HepG2 (cell line): ENCODE results near the gene SERINC4. TPM values are rescaled to one million over a fixed set of nuclear protein-coding genes. Genes with fewer than 3 reads are reported as not detected.

Source experiments
- ATF7-NPFF ChIP-seq: sonication (generic); formaldehyde crosslinking; IDR thresholded peaks from 2 replicates; pipeline ENCODE4 v1.8.1; 2023; ENCODE audit warnings: mild to moderate bottlenecking, low read depth, missing genetic modification reagents, moderate library complexity
- DMTF1 ChIP-seq: sonication (generic); formaldehyde crosslinking; IDR thresholded peaks from 2 replicates; pipeline ENCODE4 v1.4.0; 2020; ENCODE audit warnings: mild to moderate bottlenecking, missing genetic modification reagents
- ESRRA ChIP-seq: sonication (generic); formaldehyde crosslinking; IDR thresholded peaks from 2 replicates; pipeline ENCODE4 v1.5.1; 2020; ENCODE audit warnings: mild to moderate bottlenecking, low read depth, missing genetic modification reagents
- FOXK2 ChIP-seq: fragments of 450-650 bp; IDR thresholded peaks from 2 replicates; pipeline ENCODE4 v1.6.1; 2016
- GATAD1 ChIP-seq: IDR thresholded peaks from 2 replicates; pipeline ENCODE4 v1.6.1; 2016; ENCODE audit warnings: missing genetic modification reagents, missing compliant biosample characterization
- JDP2 ChIP-seq: sonication (generic); formaldehyde crosslinking; IDR thresholded peaks from 2 replicates; pipeline ENCODE4 v1.8.1; 2022; ENCODE audit warnings: missing genetic modification reagents, borderline replicate concordance
- RXRA ChIP-seq: sonication (generic); formaldehyde crosslinking; IDR thresholded peaks from 2 replicates; pipeline ENCODE4 v1.5.1; 2020; ENCODE audit warnings: missing genetic modification reagents
- SMAD9 ChIP-seq: sonication (generic); formaldehyde crosslinking; IDR thresholded peaks from 2 replicates; pipeline ENCODE4 v1.5.1; 2020; ENCODE audit warnings: mild to moderate bottlenecking, missing genetic modification reagents
- SRY ChIP-seq: sonication (generic); formaldehyde crosslinking; IDR thresholded peaks from 2 replicates; pipeline ENCODE4 v1.8.0; 2022; ENCODE audit warnings: mild to moderate bottlenecking, missing genetic modification reagents
- TCF7L2 ChIP-seq: IDR thresholded peaks from 2 replicates; pipeline ENCODE4 v1.6.1; 2011; ENCODE audit warnings: mild to moderate bottlenecking, low read depth, low read length, moderate library complexity
- ZBTB37 ChIP-seq: sonication (generic); formaldehyde crosslinking; IDR thresholded peaks from 2 replicates; pipeline ENCODE4 v1.4.0; 2020; ENCODE audit warnings: mild to moderate bottlenecking, missing genetic modification reagents
- ZBTB43 ChIP-seq: sonication (generic); formaldehyde crosslinking; conservative IDR thresholded peaks from 2 replicates; pipeline ENCODE4 v1.4.0; 2020; ENCODE audit warnings: missing genetic modification reagents
- ZFP36 ChIP-seq: fragments of 150-350 bp; IDR thresholded peaks from 2 replicates; pipeline ENCODE4 v1.6.1; 2018; ENCODE audit warnings: borderline replicate concordance, low read length, low read depth; ENCODE audit not compliant: partially characterized antibody
- ZFP90 ChIP-seq: sonication (generic); formaldehyde crosslinking; IDR thresholded peaks from 2 replicates; pipeline ENCODE4 v1.8.0; 2022; ENCODE audit warnings: missing genetic modification reagents, mild to moderate bottlenecking, inconsistent platforms, borderline replicate concordance
- ZFX ChIP-seq: sonication (generic); formaldehyde crosslinking; IDR thresholded peaks from 2 replicates; pipeline ENCODE4 v1.4.0; 2020; ENCODE audit warnings: mild to moderate bottlenecking, low read depth, missing genetic modification reagents, moderate library complexity
- ZFYVE20 ChIP-seq: sonication (generic); formaldehyde crosslinking; IDR thresholded peaks from 2 replicates; pipeline ENCODE4 v1.8.0; 2023; ENCODE audit warnings: low read depth, mild to moderate bottlenecking, moderate library complexity, missing genetic modification reagents, borderline replicate concordance
- ZNF160 ChIP-seq: sonication (generic); formaldehyde crosslinking; IDR thresholded peaks from 2 replicates; pipeline ENCODE4 v1.8.0; 2022; ENCODE audit warnings: mild to moderate bottlenecking, inconsistent platforms, missing genetic modification reagents
- ZNF180 ChIP-seq: sonication (generic); formaldehyde crosslinking; IDR thresholded peaks from 2 replicates; pipeline ENCODE4 v1.4.0; 2020; ENCODE audit warnings: low read depth, missing genetic modification reagents, borderline replicate concordance
- ZNF234 ChIP-seq: sonication (generic); formaldehyde crosslinking; conservative IDR thresholded peaks from 2 replicates; pipeline ENCODE4 v1.5.1; 2020; ENCODE audit warnings: mild to moderate bottlenecking, missing genetic modification reagents
- ZNF263 ChIP-seq: sonication (generic); formaldehyde crosslinking; IDR thresholded peaks from 2 replicates; pipeline ENCODE4 v1.4.0; 2020; ENCODE audit warnings: missing genetic modification reagents
- ZNF382 ChIP-seq: sonication (generic); formaldehyde crosslinking; IDR thresholded peaks from 2 replicates; pipeline ENCODE4 v1.5.0; 2020; ENCODE audit warnings: missing genetic modification reagents, mild to moderate bottlenecking, borderline replicate concordance
- ZNF605 ChIP-seq: sonication (generic); formaldehyde crosslinking; IDR thresholded peaks from 2 replicates; pipeline ENCODE4 v1.8.0; 2022; ENCODE audit warnings: mild to moderate bottlenecking, missing genetic modification reagents
- ZNF616 ChIP-seq: sonication (generic); formaldehyde crosslinking; IDR thresholded peaks from 2 replicates; pipeline ENCODE4 v1.5.0; 2020; ENCODE audit warnings: low read depth, mild to moderate bottlenecking, missing genetic modification reagents
- ZNF839 ChIP-seq: sonication (generic); formaldehyde crosslinking; IDR thresholded peaks from 2 replicates; pipeline ENCODE4 v1.4.0; 2020; ENCODE audit warnings: missing genetic modification reagents, mild to moderate bottlenecking, borderline replicate concordance
- ZSCAN25 ChIP-seq: sonication (generic); formaldehyde crosslinking; IDR thresholded peaks from 2 replicates; pipeline ENCODE4 v1.8.0; 2022; ENCODE audit warnings: mild to moderate bottlenecking, missing genetic modification reagents
- ZSCAN29 ChIP-seq: sonication (generic); formaldehyde crosslinking; conservative IDR thresholded peaks from 2 replicates; pipeline ENCODE4 v1.4.0; 2020; ENCODE audit warnings: mild to moderate bottlenecking, missing genetic modification reagents
- polyA plus RNA-seq, 8 experiments: library from polyadenylated mRNA; depleted of rRNA in 3 of 8; stranded (reverse) in 7 of 8; unstranded in 1 of 8; fragments of >200 nt; fragmentation: Illumina TruSeq in 4 of 8; extraction: Trizol in 4 of 8; gene quantifications; 2 replicates each; pipeline versions ENCODE4 v1.2.1 to v1.2.3, GENCODE V29; 2011 to 2016; ENCODE audit warnings: low read depth in 4 of 8, missing spikeins in 1 of 8, mixed read lengths in 1 of 8; ENCODE audit not compliant: insufficient read depth in 1 of 8
- total RNA-seq, 5 experiments: library from RNA; depleted of rRNA; stranded (reverse); fragments of >200 nt; fragmentation: Illumina TruSeq; extraction: Trizol; gene quantifications; 2 replicates each; pipeline ENCODE4 v1.2.3, GENCODE V29; 2016; ENCODE audit warnings: low read depth in 1 of 5

The SERINC4 gene
- total and polyA plus RNA-seq, 2 of the 13 experiments (the other 11 are each of a cell fraction or from before 2014, with no cell fraction given), result not detected

- TF ChIP-seq ZBTB37 (CRISPR knock-in tag) (no peak), ZNF180 (no peak), ZSCAN29 (CRISPR knock-in tag) (no peak), ZNF605 (0 out of 2 replicates have a peak, but pooled peaks have one; percentile 33), SMAD9 (CRISPR knock-in tag) (no peak), ZNF234 (CRISPR knock-in tag) (no peak), ZFP90 (CRISPR knock-in tag) (no peak), SRY (CRISPR knock-in tag) (no peak), ZFX (CRISPR knock-in tag) (peak; percentile 44; the same call in 1 of the 2 replicates), ZFYVE20 (CRISPR knock-in tag) (no peak), ZNF382 (CRISPR knock-in tag) (no peak), ZNF160 (CRISPR knock-in tag) (no peak), ESRRA (no peak), FOXK2 (no peak), ZBTB43 (CRISPR knock-in tag) (no peak), GATAD1 (peak; percentile 68), ZNF839 (CRISPR knock-in tag) (no peak), JDP2 (no peak), ATF7-NPFF (no peak), ZFP36 (no peak), DMTF1 (CRISPR knock-in tag) (no peak), ZNF263 (CRISPR knock-in tag) (0 out of 2 replicates have a peak, but pooled peaks have one; percentile 20), RXRA (CRISPR knock-in tag) (0 out of 2 replicates have a peak, but pooled peaks have one; percentile 24), ZNF616 (CRISPR knock-in tag) (no peak), ZSCAN25 (CRISPR knock-in tag) (no peak), TCF7L2 (no peak)
Observed at GRCh38 chr15:43826508-43827341, 26.7 kb upstream of the SERINC4 start, which contains the start of gene WDR76 (continued).
